GM12864 (cell line): ENCODE data around the gene SSTR3.

Experiments used
- DNase-seq: peaks from one replicate; pipeline ENCODE4 v3.0.0-alpha.2; 2011; ENCODE audit warnings: low read depth
- H3K4me3 ChIP-seq: 2 replicates; pipeline ENCODE4 v1.5.1; 2011; ENCODE audit warnings: mild to moderate bottlenecking, low read depth, low read length, control low read depth
- CTCF ChIP-seq: IDR thresholded peaks from 2 replicates; pipeline ENCODE4 v1.5.1; 2011; ENCODE audit warnings: low read depth, mild to moderate bottlenecking, moderate library complexity, low read length, control low read depth, inconsistent platforms; ENCODE audit errors: missing control alignments

Gene SSTR3

GRCh38 chr22:37185646-37186227 is 26.5 kb downstream of the SSTR3 start:
- H3K4me3 ChIP-seq: no peak overlapping the region
- TF ChIP-seq CTCF: no peak
- DNase-seq: no peak

- H3K4me3 ChIP-seq: no peak overlapping the region
- TF ChIP-seq CTCF: no peak
- no peak for DNase-seq
Measured at GRCh38 chr22:37184816-37185541, 27.3 kb downstream of the SSTR3 start.

GRCh38 chr22:37184380-37184755 is 27.9 kb downstream of the SSTR3 start:
- no peak overlapping the region for H3K4me3 ChIP-seq
- no peak for TF ChIP-seq CTCF
- DNase-seq: no peak

DNA sequence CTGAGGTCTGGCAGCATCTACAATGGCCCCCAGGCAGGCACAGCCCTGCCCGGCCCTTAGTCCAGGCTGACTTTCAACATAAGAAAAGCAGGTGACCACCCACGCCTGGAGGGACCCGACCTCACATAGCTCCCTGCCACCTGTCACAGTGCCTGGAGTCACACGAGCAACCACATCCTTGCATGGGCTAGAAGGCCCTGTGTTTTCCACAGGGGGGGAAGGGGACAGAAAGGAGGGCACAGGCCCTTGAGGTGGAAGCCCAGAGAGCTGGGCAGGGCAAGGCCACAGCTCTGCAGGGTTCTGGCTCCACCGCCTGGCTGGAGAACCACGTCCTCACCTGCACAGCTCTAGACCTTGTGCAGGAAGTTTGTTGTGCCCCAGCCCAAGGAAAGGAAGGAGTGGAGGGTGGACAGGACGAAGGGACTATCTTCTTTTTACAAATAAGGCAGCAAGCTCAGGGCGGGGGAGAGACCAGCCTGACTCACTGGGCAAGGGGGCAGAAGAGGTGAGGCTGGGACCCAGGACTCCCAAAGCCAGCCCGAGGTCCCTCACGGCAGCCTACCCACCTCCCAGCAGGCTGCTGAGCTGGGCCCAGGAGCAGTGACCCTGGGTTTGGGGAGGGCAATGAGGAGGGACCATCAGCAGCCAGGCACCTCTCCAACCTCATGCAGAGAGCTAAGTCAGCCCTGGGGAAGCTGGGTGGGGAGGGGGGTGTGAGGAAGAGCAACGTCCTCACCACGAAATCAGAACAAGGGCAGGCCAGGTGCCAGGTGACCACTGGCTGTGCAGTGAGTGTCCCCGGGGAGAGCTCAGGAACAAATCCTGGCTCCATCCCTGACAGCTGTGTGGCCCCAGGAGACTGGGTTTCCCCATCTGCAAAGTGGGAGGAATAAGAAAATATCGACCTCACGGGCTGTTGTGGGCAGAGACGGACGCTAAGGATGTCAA is 28.6 kb downstream of the SSTR3 start:
- DNase-seq: no peak
- no peak overlapping the region for H3K4me3 ChIP-seq
- peak; percentile 21 for TF ChIP-seq CTCF

GRCh38 chr22:37182949-37183245 is 29.4 kb downstream of the SSTR3 start:
- no peak for DNase-seq
- H3K4me3 ChIP-seq: no peak overlapping the region
- TF ChIP-seq CTCF: no peak

DNA sequence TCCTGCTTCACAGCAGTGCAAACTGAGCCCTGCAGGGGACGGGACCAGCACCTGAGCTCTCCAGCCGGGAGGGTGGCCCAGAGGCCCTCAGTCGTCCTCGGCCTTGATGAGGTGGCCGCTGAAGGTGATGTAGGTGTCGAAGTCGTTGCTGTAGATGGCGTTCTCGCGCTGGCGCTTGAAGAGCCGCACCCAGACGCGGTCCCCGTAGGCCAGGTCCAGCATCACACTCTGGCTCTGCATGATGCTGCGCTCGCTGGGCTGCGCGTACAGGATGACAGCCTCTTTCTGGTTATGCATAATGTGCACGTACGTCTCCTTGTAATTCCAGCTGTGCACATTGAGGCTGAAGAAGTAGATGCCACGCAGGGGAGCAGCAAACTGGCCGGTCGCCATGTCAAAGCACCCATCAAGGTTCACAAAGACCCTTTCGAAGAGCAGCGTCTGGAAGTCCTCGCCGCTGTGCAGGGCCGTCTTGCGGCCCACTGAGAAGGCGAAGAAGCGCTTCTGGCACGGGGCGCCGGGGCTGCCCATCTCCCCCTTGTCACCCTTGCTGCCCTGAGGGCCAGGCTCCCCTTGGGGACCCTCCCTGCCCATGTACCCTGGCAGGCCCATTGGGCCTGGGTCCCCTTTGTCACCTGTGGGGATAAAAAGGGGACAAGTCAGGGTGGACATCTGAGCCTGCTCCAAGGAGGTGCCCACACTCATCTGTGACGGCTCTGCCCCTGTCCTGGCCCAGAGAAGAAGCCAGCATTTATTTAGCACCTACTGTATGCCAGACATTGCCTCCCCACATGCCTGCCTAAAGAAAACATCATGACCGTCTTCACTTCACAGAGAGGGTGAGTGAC is 30.0 kb downstream of the SSTR3 start:
- no peak for TF ChIP-seq CTCF
- no peak for DNase-seq
- H3K4me3 ChIP-seq: no peak overlapping the region
